Measurements from ENCODE around the gene TSPOAP1.

The TSPOAP1 gene

DNA sequence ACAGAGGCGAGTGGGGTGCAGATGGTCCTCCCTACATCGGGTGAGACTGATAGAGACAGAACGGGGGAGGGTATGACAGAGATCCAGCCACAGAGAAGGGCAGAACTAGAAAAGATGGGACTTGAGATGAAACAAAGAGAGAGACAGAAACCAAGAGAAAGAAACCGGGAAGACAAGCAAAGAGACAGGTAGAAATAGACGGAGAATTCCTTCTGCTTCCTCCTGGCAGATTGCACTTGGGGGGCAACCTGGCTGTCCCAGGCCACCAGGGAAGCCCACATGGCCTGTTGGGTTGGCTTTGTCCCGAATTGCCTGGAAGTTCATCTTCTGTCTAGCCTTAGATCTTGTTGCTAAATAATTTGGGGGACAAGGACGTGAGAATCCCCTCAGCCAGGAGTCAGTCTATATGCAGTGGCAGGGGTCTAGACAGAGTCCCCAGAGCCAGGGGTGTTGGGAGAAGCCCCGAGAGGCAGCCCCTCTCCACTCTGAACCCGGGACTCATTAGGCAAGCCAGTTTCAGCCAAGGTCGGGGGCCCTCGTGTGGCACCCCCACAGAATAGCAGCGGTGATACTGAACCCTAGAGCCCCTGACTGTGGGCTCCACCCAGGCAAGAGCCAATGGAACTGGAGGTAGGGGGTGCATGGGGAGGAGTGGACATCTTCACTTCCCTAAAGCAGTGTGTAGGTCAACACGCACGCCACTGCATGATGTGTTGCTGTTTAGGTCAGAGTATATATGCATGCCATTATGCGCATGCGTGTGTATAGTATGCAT lies 627 bp upstream of the TSPOAP1 start:
- peak in 1 of 2 donors; percentile 53 for DNase-seq

DNA sequence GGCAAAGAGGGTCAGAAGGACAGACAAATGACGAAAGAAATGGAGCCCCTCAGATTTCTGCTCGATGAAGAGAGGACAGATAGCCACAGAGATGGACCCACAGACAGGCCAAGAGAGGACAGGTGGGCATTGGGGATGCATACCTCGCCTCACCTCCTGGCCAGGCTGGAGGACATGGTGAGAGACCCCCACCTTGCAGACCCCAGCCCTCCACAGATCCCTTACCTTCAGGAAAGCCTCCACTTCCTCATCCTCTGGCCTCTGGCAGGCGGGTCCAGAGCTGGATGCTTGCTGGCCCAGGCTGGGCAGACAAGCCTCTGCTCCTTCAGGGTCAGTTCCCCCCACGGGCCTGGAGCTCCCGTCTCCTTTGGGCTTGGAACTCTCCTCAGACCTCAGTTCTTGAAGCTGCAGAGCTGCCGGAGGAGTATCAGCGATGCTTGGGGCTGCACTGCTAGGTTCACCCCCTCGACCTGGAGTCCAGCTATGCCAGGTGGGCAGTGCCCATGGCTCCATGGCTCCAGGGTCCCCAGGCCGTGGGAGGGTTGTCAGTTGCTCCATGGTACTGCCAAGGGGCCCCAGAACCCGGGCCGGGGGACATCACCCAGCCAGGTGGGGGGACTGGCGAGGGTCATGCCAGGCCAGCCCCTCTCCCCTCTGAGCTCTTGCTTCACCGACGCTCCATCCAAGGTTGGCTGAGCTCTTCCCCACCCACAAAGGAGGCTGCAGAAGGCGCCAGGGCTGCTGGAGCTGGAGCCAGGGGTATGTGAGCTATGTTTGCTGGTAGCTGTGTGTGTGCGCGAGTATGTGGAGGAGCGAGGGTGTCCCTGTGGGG lies 1.0 kb downstream of the TSPOAP1 start:
- TF ChIP-seq, protein P1, sequence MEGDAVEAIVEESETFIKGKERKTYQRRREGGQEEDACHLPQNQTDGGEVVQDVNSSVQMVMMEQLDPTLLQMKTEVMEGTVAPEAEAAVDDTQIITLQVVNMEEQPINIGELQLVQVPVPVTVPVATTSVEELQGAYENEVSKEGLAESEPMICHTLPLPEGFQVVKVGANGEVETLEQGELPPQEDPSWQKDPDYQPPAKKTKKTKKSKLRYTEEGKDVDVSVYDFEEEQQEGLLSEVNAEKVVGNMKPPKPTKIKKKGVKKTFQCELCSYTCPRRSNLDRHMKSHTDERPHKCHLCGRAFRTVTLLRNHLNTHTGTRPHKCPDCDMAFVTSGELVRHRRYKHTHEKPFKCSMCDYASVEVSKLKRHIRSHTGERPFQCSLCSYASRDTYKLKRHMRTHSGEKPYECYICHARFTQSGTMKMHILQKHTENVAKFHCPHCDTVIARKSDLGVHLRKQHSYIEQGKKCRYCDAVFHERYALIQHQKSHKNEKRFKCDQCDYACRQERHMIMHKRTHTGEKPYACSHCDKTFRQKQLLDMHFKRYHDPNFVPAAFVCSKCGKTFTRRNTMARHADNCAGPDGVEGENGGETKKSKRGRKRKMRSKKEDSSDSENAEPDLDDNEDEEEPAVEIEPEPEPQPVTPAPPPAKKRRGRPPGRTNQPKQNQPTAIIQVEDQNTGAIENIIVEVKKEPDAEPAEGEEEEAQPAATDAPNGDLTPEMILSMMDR (IDR thresholded peaks at IDR 0.05), result no peak
- peaks cover 0 to 28% (median 18%) of the 10 kb centered on the region in 4 donors for H3K4me1 ChIP-seq
- no peak overlapping the region for H3K4me3 ChIP-seq
- H3K27ac ChIP-seq, result no peak overlapping the region
- no peaks in the 10 kb centered on the region for H3K36me3 ChIP-seq
- peaks cover 0 to 40% of the 10 kb centered on the region in 2 donors for H3K27me3 ChIP-seq
- no peaks in the 10 kb centered on the region for H3K9me3 ChIP-seq
- DNase-seq, result no peak
- intact Hi-C loops (cut with DNase I; ENCODE audit: low total_unique reads), result no loop called here

More for the DNA sequence above, 627 bp upstream of the TSPOAP1 start:
- Histone ChIP-seq H3K36me3 (no peaks in the 10 kb centered on the region), H3K27ac (no peak overlapping the region), H3K4me3 (no peak overlapping the region), H3K27me3 (peaks cover 0 to 48% of the 10 kb centered on the region in 2 donors), H3K9me3 (no peaks in the 10 kb centered on the region), H3K4me1 (peaks cover 0 to 15% (median 9%) of the 10 kb centered on the region in 4 donors)
- TF ChIP-seq, protein P1 (IDR thresholded peaks at IDR 0.05), result no peak
- intact Hi-C loops (cut with DNase I; ENCODE audit: low total_unique reads), result no loop called here

DNA sequence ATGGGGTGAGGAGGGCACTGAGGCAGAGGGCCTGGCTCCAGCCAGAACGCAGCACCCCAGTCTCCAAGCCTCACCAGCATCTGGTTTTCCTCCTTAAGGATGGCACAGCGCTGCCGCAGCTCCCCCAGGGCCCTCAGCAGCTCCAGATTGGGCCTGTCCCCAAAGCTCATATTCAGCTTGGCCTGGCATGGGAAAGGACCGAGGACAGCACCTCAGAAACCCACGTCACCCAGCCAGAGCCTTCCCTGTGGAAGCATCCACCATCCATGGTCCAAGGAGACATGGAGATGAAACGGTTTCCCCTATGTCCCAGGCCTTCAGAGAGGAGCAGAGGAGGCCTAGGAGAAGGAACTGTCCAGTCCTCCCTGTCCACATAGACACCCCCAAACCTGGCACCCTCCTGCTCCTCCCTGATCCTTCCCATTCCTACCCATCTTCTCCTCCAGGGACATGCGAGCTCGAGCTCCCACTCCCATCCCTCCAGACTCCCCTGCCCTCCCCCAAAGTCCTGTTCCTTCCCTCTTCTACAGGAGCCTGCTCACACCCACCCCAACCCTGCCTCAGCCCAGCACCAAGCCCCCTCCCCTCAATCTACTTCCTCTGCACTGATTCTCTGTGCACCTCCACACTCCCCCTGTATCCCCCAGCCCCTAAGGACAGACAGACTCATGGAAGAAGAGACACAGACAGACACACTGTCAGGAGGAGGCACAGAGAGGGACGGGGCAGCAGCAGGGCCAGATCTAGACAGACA lies 1.8 kb downstream of the TSPOAP1 start:
- H3K27ac ChIP-seq, result no peak overlapping the region
- H3K36me3 ChIP-seq, result peaks cover 0 to 4% (median 0%) of the 10 kb centered on the region in 3 donors
- no peaks in the 10 kb centered on the region for H3K9me3 ChIP-seq
- peaks cover 0 to 32% of the 10 kb centered on the region in 2 donors for H3K27me3 ChIP-seq
- TF ChIP-seq, protein P1 (IDR thresholded peaks at IDR 0.05), result no peak
- H3K4me1 ChIP-seq, result peaks cover 0 to 28% (median 18%) of the 10 kb centered on the region in 4 donors
- DNase-seq, result no peak
- intact Hi-C loops (cut with DNase I; ENCODE audit: low total_unique reads), result no loop called here
- H3K4me3 ChIP-seq, result no peak overlapping the region

DNA sequence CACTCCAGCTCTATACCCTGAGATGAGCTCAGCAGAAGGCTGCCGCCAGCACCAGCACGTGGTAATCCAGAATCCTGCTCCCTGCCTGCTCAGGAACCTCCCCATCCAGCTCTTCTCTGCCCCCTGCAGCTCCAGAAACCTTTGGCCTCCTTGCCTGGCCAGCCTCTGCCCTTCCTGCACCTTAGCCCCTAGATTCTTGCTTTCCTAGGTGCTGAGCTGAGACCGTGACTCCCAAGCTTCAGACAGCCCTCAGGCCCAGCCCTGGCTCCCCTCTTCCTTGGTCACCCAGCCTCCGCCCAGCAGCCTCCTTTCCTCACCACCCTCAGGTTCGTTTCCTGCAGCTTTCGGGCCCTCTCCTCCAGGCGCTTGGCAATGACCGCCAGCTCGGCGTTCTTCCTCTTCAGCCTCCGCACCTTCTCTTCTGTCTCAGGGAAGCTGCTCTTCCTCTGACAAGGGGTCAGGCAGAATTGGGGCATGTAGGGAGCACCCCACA lies 2.6 kb downstream of the TSPOAP1 start:
- TF ChIP-seq, protein P1 (IDR thresholded peaks at IDR 0.05), result no peak
- intact Hi-C loops (cut with DNase I; ENCODE audit: low total_unique reads), result no loop called here
- Histone ChIP-seq H3K4me3 (no peak overlapping the region), H3K36me3 (peaks cover 0 to 8% (median 0%) of the 10 kb centered on the region in 3 donors), H3K9me3 (no peaks in the 10 kb centered on the region), H3K27ac (no peak overlapping the region), H3K4me1 (peaks cover 0 to 28% (median 18%) of the 10 kb centered on the region in 4 donors), H3K27me3 (peaks cover 0 to 25% of the 10 kb centered on the region in 2 donors)
- DNase-seq, result no peak

DNA sequence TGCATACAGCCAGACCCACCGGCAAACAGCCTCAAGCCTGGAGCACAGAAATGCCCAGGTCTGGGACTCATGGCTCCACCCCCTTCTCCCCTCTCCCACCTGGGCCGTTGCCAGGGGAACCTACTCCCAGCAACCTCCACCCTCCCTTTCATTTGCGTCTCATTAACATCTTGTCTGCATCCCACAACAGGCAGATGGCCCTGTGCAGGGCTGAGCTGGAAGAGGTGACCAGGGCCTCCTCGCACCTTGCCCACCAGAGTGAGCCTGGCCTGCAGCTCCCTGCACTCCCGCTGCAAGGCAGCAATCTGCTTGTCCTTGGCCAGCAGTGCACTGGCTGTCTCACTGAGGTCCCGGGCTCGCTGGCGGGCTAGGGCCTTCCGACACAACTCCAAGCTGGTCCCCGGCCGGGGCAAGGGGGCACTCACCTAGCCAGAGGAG lies 3.3 kb downstream of the TSPOAP1 start:
- no peak for DNase-seq
- Histone ChIP-seq H3K27ac (no peak overlapping the region), H3K4me3 (peak overlapping the region; percentile 66 to 72), H3K36me3 (peaks cover 0 to 16% (median 0%) of the 10 kb centered on the region in 3 donors), H3K9me3 (no peaks in the 10 kb centered on the region), H3K27me3 (peaks cover 0 to 19% of the 10 kb centered on the region in 2 donors), H3K4me1 (peaks cover 0 to 28% (median 18%) of the 10 kb centered on the region in 4 donors)
- TF ChIP-seq, protein P1 (IDR thresholded peaks at IDR 0.05), result no peak
- intact Hi-C loops (cut with DNase I; ENCODE audit: low total_unique reads), result no loop called here
